LHCN-M2 (cell line): ENCODE measurements around the gene ARF3. TPM values are rescaled to one million over a fixed set of nuclear protein-coding genes. Genes with fewer than 3 reads are reported as not detected.
"Not testable (repeated sequence)": the region's sequence is repeated elsewhere in the genome, so short reads cannot be mapped to it uniquely, and the experiment has no call there.

Experiments used
- DNase-seq: peaks from one replicate; pipeline ENCODE4 v3.0.0-alpha.2; 2012; ENCODE audit warnings: low read depth
- total RNA-seq: library from RNA; depleted of rRNA; stranded (reverse); fragments of >200 nt; gene quantifications from 2 replicates; pipeline ENCODE4 v1.2.3, GENCODE V29; 2014

The ARF3 gene
- total RNA-seq, 1 experiment from 2014 or later, result 88.8 TPM

- no peak for DNase-seq
Observed at GRCh38 chr12:48930475-48930874, 26.8 kb downstream of the ARF3 start.

GRCh38 chr12:48929551-48929950 lies 27.7 kb downstream of the ARF3 start:
- DNase-seq, result no peak

DNA sequence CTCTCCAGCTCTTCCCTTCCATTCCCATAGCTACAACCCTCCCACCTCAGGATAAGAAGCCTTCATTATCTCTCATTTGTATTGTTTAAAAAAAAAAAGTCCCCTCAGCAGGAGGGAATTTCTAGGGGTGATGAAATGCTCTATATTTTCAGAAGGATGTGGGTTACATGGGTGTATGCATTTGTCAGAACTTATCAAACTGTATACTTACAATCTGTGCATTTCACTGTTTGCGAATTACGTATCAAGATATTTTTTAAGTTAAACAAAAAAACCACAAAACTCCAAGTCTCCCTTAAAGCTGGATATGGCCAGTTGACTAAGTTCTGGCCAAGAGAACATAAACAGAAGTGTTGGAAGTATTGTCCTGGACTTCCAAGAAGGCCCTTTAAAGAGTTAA lies 30.0 kb downstream of the ARF3 start:
- DNase-seq, result no peak

DNA sequence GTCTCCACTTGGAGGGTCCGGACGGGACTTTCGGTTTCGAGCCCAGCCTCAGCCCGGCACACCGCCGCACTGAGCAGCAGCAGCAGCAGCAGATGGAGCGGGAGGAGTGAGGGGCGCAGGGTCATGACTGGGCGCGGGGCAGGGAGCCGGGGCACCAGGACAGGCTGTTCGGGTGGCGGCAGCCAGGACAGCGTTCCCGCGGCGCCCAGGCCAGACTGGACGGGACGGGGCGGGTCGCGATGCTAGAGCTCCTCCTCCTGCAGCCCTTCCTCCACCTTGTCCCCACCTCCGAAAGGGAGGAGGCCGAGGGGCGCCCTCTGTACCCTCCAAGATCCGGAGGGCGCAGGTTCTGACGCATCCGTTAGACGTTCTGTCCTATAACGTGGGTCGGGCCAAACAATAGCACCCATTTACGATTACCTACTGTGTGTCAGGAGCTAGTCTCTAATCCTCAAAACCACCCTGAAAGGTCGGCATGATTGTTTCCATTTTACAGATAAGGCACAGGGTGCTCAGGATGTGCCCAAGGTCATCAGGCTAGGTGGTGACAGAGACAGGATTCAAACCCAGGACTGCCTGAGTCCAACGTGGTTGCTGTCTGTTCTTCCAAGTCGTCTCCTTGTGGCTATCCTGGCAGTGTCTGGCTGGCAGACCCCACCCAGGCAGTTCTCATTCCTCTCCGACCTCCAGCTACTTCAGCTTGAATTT lies 31.8 kb downstream of the ARF3 start, which contains the start of gene FKBP11:
TSS of gene FKBP11 (minus strand) at position 189 of the 708 bp plus-strand sequence. CDS start at position 125, 64 bp downstream.
- DNase-seq, result peak; percentile 40

DNA sequence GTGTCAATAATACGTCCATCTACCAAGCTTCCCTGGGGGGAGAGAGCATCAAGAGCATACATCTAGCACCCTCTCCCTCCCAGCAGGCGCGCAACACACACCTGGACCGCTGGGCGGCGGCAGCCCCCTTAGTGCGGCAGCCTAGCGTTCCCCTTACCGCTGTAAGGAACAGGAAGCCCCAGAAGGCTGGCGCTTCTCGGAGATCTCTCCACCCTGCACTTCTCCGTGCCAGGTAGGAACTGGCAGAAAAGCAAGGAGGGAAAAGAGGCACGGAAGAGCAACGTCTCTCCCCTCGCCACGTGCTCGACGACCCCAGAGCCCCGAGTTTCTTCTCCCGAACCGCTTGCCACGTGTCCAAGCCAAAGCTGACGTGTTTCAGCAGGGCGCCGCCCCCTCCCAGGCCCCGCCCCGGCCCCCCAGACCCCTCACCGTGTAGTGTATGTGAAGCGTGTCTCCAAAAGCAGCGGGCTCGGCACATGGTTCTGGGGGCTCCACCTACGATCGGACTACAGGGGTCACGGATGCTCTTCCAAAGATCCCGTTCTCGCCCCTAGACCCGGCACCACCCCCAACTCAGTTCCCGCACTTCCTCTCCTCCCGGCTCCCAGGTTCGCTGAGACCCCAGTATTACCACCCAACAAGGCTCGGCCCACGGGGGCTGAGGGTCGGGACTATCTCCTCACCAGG lies 32.5 kb downstream of the ARF3 start:
- DNase-seq, result no peak

DNA sequence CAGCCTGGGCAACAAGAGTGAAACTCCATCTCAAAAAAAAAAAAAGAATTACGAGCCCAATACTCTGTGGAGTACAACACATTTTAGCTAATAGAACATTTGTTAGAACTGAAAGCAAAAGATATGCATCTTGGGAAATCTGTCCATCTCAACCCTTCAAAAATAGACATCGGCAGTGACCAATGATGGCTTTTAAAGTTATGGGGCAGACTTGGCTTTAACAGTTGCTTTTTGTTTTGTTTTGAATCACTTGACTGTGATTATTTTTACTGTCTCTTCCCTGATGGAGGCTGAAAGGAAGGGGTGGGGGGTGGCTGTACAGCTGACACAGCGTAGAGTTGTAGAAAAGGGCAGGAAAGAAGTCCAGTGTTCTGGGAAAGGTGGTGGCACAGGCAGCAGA lies 34.2 kb downstream of the ARF3 start:
- no peak for DNase-seq

DNA sequence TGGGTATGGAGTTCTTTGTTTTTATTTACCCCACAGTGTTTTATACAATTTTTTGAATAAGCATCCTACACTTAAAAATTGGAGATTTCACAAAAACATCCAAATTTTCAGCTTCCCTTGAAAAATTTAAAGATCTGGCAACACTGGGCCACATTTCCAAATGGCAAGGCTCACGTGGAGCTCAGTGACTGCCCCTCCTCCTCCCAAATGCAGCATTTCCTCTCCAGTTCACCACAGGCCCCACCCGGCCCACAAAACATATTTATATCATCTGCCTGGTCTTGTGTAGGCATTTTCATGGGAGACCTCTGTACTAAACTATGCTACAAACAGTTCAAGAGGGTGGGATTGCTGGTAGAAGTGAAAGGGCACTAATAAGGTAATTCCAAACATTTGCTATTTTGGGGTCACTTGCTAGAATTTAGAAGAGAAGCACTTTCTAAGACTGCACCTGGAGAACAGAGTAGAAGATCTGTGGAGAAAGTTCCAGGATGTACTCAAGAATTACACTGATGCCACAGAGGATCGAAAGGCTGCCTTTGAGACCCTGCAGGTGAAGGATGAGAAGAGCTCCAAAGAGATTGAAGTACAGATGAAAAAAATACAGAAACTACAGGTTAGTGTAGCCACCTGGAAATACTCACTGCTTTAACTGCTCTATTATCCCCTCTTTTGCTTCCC lies 39.3 kb downstream of the ARF3 start:
- DNase-seq, result no peak

- DNase-seq, result no peak
Observed at GRCh38 chr12:48910196-48910595, 47.1 kb downstream of the ARF3 start.

DNA sequence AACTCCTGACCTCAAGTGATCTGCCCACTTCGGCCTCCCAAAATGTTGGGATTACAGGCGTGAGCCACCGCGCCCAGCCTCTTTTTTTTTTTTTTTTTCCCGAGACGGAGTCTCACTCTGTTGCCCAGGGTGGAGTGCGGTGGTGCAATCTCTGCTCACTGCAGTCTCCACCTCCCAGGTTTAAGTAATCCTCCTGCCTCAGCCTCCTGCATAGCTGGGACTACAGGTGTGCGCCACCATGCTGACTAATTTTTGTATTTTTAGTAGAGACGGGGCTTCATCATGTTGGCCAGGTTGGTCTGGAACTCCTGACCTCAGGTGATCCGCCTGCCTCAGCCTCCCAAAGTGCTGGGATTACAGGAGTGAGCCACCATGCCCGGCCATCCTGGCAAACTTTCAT lies 47.6 kb downstream of the ARF3 start:
- DNase-seq, result not testable (repeated sequence)

GRCh38 chr12:48907245-48907644 lies 50.0 kb downstream of the ARF3 start:
- no peak for DNase-seq

DNA sequence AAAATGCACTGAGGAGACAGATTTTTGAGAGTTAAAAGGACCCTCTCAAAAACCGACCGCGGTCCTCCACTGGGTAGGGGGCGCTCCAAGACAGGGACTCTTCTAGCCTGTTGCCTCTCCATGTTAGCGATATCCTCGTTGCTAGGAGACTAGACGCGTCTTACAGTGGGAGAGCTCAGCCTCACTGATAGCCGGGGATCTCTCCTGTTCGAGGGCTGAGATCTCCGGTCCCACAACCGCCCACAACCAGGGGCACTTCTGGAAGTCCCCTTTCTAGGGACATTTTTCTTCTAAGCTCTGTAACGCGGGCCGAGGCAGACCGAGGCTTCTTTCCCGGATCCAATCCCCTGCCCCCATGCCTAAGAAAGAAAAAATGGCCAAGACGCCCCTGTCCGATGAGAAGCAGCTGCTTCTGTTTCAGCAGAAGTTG lies 53.3 kb downstream of the ARF3 start:
- peak; percentile 75 for DNase-seq

DNA sequence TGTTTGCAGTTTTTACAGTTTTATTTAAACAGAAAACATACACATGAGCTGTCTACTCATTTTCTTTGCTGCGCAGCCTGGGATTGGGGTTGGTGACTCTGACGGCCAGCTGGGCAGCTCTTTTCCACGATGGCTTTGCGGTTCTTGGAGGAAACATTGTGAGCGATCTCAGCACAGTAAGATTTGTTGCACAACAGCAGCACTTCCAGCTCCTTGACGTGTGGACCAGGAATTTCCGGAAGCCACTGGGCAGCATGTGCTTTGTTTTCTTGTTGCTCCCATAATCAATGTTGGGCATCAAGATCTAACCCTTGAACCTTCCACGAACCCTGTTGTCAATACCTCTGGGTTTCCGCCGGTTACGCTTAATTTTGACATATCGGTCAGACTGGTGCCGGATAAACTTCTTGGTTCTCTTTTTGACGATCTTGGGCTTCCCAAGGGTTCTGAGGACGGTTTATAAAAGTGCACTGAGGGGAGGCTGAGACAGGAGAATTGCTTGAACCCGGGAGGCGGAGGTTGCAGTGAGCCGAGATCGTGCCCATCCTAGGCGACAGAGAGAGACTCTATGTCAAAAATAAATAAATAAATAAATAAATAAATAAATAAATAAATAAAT lies 53.8 kb downstream of the ARF3 start:
- no peak for DNase-seq

GRCh38 chr12:48901278-48901677 lies 56.0 kb downstream of the ARF3 start:
- no peak for DNase-seq

- no peak for DNase-seq
Observed at GRCh38 chr12:48899651-48900050, 57.6 kb downstream of the ARF3 start.

GRCh38 chr12:48894271-48894670 lies 63.0 kb downstream of the ARF3 start:
- DNase-seq, result peak; percentile 22

- peak; percentile 53 for DNase-seq
Observed at GRCh38 chr12:48890657-48891418, 66.4 kb downstream of the ARF3 start.

DNA sequence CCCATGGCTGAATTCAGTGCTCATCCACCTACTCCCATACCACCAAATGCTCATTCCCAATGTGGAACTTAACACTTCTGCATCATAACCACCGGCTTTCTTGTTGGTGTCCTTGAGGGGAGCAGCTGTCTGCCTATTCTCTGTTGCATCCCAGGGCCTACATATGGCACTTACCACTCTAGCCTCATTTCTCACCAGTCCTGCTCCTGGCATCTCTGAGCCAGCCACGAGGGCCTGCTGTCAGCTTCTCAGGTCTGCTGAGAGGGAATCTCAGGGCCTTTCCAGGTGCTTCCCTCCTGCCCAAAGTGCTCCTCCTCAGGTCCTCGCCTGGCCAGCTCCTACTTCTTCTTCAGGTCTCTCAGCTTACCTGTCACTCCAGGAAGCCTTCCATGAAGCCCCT lies 67.6 kb downstream of the ARF3 start:
- no peak for DNase-seq
